Breast epithelium (tissue), 4 donors: Measurements from ENCODE around the gene CNGA2. TPM values are rescaled to one million over a fixed set of nuclear protein-coding genes. Genes with fewer than 3 reads are reported as not detected.

Source experiments
- DNase-seq, 2 donors: peaks; one replicate each; pipeline ENCODE4 v3.0.0-alpha.2; 2019; ENCODE audit warnings: low spot score in 2 of 2
- H3K27ac ChIP-seq, 2 donors: fragments of 200-600 bp; sonication (generic) in 1 of 2; one replicate each; pipeline ENCODE4 v1.5.1; 2016 to 2019; ENCODE audit warnings: mild to moderate bottlenecking in 1 of 2
- H3K27me3 ChIP-seq, 2 donors: fragments of 200-600 bp; sonication (generic) in 1 of 2; one replicate each; pipeline versions ENCODE4 v1.5.1 to v1.6.0; 2017 to 2019; ENCODE audit warnings: control low read depth in 1 of 2, mild to moderate bottlenecking in 1 of 2
- H3K36me3 ChIP-seq: fragments of 200-600 bp; one replicate; pipeline ENCODE4 v1.5.1; 2019
- H3K4me1 ChIP-seq, 2 donors: fragments of 200-600 bp; sonication (generic); one replicate each; pipeline ENCODE4 v1.5.1; 2016 to 2019; ENCODE audit warnings: control low read depth in 1 of 2
- H3K4me3 ChIP-seq, 3 donors: fragments of 200-600 bp; sonication (generic); 1 replicate in 2 of 3; 2 replicates in 1 of 3; pipeline ENCODE4 v1.5.1; 2016 to 2019; ENCODE audit warnings: mild to moderate bottlenecking in 3 of 3, moderate library complexity in 2 of 3
- H3K9me3 ChIP-seq, 2 donors: fragments of 200-600 bp; sonication (generic) in 1 of 2; one replicate each; pipeline ENCODE4 v1.5.1; 2016 to 2019; ENCODE audit warnings: control low read depth in 1 of 2
- CTCF ChIP-seq, 3 donors: fragments of 450-650 bp; IDR thresholded peaks; one replicate each; pipeline ENCODE4 v1.5.1; 2016 to 2017; ENCODE audit warnings: antibody characterized with exemption in 3 of 3, mild to moderate bottlenecking in 3 of 3, moderate library complexity in 3 of 3
- POLR2A ChIP-seq: fragments of 450-650 bp; IDR thresholded peaks from one replicate; pipeline ENCODE4 v1.6.1; 2016; ENCODE audit warnings: antibody characterized with exemption, mild to moderate bottlenecking, moderate library complexity
- POLR2AphosphoS5 ChIP-seq, 3 donors: sonication (generic); formaldehyde crosslinking; IDR thresholded peaks; one replicate each; pipeline ENCODE4 v1.6.1; 2017; ENCODE audit warnings: antibody characterized with exemption in 3 of 3
- intact Hi-C: fragments of 100-400 bp; cut with DNase I; formaldehyde crosslinking; loops from one replicate; pipeline ENCODE4 v1.15.1; 2023; ENCODE audit warnings: low total_unique reads
- total RNA-seq, 3 donors: library from RNA; depleted of rRNA; stranded (reverse); fragments of >200 nt; gene quantifications; one replicate each; pipeline ENCODE4 v1.1.0, GENCODE V29; 2016

The CNGA2 gene
- total RNA-seq, 3 donors from 2014 or later: not detected

GRCh38 chrX:151765026-151765425 is 30.5 kb downstream of the CNGA2 start:
- TF ChIP-seq POLR2AphosphoS5 (IDR thresholded peaks at IDR 0.05) (no peak), CTCF (IDR thresholded peaks at IDR 0.05) (no peak), POLR2A (no peak)
- Histone ChIP-seq H3K9me3 (peaks cover 0 to 5% of the 10 kb centered on the region in 2 donors), H3K27me3 (peaks cover 0 to 29% of the 10 kb centered on the region in 2 donors), H3K4me1 (no peaks in the 10 kb centered on the region), H3K36me3 (no peaks in the 10 kb centered on the region), H3K27ac (no peak overlapping the region), H3K4me3 (no peak overlapping the region)
- intact Hi-C loops: no loop called here
- DNase-seq: no peak

- intact Hi-C loops: no loop called here
- Histone ChIP-seq H3K4me1 (no peaks in the 10 kb centered on the region), H3K36me3 (no peaks in the 10 kb centered on the region), H3K27me3 (peaks cover 0 to 25% of the 10 kb centered on the region in 2 donors), H3K4me3 (no peak overlapping the region), H3K9me3 (peaks cover 0 to 5% of the 10 kb centered on the region in 2 donors), H3K27ac (no peak overlapping the region)
- TF ChIP-seq CTCF (IDR thresholded peaks at IDR 0.05) (no peak), POLR2A (no peak), POLR2AphosphoS5 (IDR thresholded peaks at IDR 0.05) (no peak)
- DNase-seq: no peak
These were observed 37.2 kb downstream of the CNGA2 start for GRCh38 chrX:151771726-151772125.

GRCh38 chrX:151773434-151773833 is 38.9 kb downstream of the CNGA2 start:
- no peak for TF ChIP-seq POLR2A
- TF ChIP-seq CTCF (IDR thresholded peaks at IDR 0.05): no peak
- TF ChIP-seq POLR2AphosphoS5 (IDR thresholded peaks at IDR 0.05): no peak
- intact Hi-C loops: no loop called here
- H3K36me3 ChIP-seq: no peaks in the 10 kb centered on the region
- H3K4me3 ChIP-seq: no peak overlapping the region
- no peaks in the 10 kb centered on the region for H3K4me1 ChIP-seq
- peaks cover 0 to 5% of the 10 kb centered on the region in 2 donors for H3K9me3 ChIP-seq
- no peak for DNase-seq
- peaks cover 0 to 27% of the 10 kb centered on the region in 2 donors for H3K27me3 ChIP-seq
- no peak overlapping the region for H3K27ac ChIP-seq

GRCh38 chrX:151774421-151774820 is 39.9 kb downstream of the CNGA2 start:
- intact Hi-C loops: no loop called here
- TF ChIP-seq POLR2A (no peak), POLR2AphosphoS5 (IDR thresholded peaks at IDR 0.05) (no peak), CTCF (IDR thresholded peaks at IDR 0.05) (no peak)
- H3K27me3 ChIP-seq: peaks cover 0 to 27% of the 10 kb centered on the region in 2 donors

GRCh38 chrX:151776181-151776731 is 41.7 kb downstream of the CNGA2 start:
- intact Hi-C loops: no loop called here
- no peak overlapping the region for H3K27ac ChIP-seq

More at GRCh38 chrX:151774421-151774820, 39.9 kb downstream of the CNGA2 start:
- no peak overlapping the region for H3K27ac ChIP-seq
- no peak overlapping the region for H3K4me3 ChIP-seq
- no peaks in the 10 kb centered on the region for H3K4me1 ChIP-seq
- H3K36me3 ChIP-seq: no peaks in the 10 kb centered on the region
- no peak for DNase-seq
- no peaks in the 10 kb centered on the region for H3K9me3 ChIP-seq

More at GRCh38 chrX:151776181-151776731, 41.7 kb downstream of the CNGA2 start:
- no peak for DNase-seq
- H3K4me3 ChIP-seq: no peak overlapping the region
- H3K36me3 ChIP-seq: no peaks in the 10 kb centered on the region
- no peaks in the 10 kb centered on the region for H3K9me3 ChIP-seq
- TF ChIP-seq CTCF (IDR thresholded peaks at IDR 0.05) (no peak), POLR2A (no peak), POLR2AphosphoS5 (IDR thresholded peaks at IDR 0.05) (no peak)
- H3K4me1 ChIP-seq: no peaks in the 10 kb centered on the region
- peaks cover 0 to 27% of the 10 kb centered on the region in 2 donors for H3K27me3 ChIP-seq
